GM19043 (cell line): ENCODE data around the gene DNAJC16.
"Not testable (repeated sequence)": the region's sequence is repeated elsewhere in the genome, so short reads cannot be mapped to it uniquely, and the experiment has no call there.

ENCODE experiments used
- ATAC-seq: cut with Tn5 transposase; IDR thresholded peaks from one replicate; pipeline ENCODE4 v1.9.1; 2021; ENCODE audit warnings: low read depth; ENCODE audit not compliant: unreplicated experiment

DNAJC16 gene

DNA sequence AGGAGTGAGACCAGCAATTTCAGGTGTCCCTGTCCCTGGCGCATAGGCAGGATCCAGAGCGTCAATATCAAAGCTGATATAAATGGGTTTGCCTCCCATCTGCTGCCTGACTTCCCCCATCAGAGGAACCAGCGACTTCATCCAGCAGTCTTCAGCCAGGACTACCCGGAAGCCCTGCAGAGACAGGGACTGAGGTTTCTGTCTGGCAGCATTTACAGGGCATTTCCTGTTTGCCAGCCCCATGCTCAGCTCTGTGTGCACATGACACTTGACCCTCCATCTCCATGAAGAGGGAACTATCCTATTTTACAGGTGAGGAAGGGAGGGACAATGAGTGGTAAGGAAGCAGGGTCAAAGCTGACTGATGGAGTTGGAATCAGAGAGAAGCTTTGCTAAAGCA, 51.0 kb downstream of the DNAJC16 start:
- ATAC-seq, result no peak

DNA sequence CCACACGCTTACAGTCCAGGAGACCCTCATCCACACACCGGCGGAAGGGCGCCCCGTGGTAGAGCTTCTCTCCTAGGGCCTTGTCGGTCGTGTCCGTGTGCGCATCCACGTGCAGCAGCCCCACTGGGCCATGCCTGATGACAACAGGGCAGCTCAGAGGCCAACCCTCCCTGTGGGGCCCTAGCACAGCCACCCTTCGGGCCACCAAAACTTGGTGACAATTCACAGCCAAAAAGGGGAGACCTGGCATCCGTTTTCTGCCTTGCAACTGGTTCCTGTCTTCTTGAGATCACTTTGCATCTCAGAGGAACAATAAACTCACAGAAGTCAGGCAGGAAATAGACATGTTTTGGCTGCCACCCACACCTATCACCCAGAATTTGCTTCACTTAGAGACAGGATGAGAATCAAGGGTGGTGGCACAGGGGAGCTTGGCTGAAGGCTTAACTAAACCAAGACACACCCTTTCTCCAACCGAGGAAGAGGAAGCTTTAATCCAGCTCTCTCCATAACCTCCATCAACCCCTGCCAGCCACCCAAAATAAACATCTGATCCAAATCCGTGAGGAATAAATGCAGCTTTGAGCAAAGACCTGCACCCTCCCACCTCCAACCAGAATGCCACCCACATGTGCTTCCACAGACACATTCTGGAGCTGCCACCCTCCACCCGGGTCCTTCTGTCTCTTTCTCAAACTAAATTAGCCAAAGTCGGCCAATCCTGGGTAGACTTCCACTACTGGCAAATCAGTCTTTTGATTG, 52.5 kb downstream of the DNAJC16 start:
- no peak for ATAC-seq

DNA sequence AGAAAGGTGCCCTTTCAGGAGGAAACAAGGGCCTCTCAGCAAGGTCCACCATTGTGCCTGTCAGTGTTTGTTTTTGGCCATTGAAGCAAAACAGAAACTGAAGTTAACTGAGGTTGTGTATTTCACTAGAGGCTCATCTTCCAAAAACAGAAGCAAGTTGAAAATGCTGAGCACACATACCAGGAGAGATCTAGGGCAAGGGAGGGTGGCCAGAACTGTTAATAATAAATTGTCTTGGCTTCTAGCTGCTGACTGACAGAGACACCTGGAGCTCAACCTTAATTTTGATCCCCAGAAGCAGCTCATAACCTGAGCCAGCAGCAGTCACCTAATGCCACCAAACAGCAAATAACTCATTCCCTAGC, 53.0 kb downstream of the DNAJC16 start:
- no peak for ATAC-seq

DNA sequence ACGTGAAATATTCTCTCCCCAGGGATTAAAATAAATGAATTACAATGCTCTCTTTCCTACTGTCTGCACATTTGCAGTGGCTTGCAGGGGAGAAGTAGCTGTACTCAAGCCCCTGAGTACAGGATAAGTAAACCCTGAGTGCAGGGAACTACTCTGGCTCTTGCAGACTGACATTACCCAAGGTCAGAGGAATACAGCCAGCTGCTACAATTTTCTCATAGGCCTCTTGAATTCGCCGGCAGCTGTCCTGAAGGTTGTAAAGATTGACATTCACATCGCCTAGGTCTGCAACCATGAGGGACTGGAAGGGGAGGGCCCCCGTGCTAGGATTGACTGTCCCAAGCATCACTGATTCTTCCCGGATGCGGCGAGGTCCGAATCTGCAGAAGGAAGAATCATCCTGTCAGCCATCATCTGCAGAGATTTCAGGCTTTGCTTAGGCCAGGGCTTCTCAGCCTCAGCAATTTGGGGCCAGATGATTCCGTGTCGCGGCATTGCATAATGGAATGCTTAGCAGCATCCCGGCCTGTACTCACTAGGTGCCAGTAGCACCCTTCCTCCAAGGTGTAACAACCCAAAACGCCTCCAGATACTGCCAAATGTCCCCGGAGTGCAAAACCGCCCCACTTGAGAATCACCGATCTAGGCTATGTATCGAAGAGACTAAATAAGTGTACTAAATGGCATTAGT, 56.5 kb downstream of the DNAJC16 start:
- no peak for ATAC-seq

DNA sequence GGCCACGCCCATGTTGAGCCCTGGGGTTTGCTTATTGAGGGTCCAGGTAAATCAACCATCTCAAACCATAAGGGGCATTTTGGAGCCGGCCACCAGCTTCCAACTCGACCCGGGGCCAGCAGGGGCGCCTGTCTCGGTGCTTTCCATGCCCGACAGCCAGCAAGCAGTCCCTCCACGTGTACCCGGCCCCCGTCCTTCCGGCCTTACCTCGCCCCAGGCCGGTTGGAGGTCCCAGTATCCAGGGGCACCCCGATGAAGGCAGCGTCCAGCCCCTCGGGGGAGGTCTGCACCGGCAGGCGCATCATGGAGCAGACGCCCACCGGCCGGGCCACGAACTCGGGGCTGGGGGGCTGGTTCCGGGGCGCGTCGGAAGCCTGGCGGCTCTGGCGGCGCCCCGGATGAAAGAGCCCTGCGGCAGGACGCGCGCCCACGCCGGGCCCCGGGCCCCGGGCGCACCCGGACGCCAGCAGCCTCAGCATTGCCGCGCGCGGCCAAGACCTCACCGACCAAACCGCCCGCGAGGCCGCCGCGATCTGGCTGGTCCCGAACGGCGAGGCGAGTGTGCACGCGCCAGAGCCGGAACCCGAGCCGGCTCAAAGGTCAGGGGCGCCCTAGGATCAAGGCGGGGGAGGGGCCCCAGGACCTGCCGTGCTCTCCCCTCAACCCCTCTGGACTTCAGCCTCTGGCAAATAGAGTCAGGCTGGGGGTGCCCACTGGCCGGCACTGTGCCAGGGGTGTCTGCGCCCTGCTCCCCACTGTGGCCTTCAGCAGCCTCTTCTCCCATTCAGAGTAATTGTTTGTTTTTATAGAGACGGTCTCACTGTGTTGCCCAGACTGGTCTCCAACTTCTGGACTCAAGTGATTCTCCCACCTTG, 58.1 kb downstream of the DNAJC16 start, which contains the start of gene AGMAT:
Gene AGMAT (minus strand): TSS at position 563 of the 875 bp plus-strand sequence. CDS start 84 bp downstream, at position 479.
- no peak for ATAC-seq

DNA sequence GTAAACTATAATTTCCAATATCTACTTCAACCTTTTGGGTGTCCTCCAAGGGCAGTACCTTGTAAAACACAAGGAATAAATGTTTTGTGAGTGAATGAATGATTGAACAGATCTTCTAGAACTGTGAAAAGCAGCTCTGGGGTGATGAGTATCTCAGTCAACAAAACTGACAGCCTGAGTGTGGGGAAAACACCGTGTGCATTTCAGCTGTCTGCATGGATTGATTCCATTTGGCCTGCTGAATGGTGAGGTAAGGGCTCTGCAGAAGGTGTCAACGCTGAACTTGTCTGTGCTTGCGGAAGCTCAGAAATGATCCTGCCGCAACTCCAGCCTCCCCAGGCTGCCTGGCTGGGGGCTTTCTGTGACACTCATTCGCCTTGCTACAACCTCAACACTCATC, 65.6 kb downstream of the DNAJC16 start:
- no peak for ATAC-seq

DNA sequence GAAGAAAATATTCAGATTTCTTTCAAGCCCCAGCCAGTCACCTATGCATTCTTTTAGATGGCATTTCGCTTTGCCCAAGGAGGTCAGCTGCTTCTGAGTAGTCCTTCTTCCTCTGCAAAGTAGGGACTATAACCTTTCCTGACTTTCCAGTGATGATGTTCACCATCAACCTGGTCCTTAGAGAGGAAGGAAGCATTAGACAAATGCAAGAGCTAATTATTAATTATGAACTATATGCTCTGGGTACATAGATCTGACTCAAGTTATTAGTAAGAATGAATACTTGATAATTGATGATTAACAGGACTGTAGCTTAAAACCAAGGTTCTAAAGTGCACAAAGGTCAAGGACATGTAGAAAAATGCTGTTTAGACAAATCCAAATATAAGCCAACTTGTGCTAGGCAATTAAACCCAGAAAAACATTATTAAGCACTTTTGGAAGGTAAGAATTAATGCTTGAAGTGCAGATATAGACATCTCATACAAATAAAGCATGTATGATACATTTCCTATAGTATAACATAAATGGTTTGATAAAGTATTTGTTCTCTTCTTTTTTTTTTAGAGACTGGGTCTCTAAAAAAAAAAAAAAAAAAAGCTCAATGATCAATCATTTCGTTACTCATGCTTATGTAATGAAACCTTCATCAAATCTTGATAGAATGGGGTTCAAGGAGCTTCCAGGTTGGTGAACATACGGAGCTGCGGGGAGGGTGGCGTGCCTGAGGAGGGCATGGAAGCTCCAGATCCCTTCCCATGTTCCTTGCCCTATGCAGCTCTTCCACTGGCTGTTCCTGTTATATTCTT, 69.4 kb downstream of the DNAJC16 start:
- no peak for ATAC-seq

DNA sequence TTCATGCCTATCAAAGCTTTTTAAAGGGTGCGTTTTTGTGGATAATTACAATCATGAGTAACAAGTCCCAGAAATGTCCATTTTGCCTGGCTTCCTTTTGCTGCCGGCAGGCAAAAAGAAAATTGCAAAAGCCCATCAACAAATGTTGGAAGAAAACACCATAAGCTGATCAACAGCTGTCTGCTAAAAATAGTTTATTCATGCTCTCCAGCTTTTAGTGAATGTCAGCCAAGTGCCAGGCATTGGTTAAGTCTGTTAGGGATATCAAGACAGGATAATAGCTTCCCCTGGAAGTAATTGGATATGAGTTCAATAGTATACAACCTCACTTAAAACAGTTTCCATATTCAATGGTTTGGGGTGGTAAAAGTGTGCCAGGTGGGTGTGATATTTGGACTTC, 71.8 kb downstream of the DNAJC16 start:
- no peak for ATAC-seq

DNA sequence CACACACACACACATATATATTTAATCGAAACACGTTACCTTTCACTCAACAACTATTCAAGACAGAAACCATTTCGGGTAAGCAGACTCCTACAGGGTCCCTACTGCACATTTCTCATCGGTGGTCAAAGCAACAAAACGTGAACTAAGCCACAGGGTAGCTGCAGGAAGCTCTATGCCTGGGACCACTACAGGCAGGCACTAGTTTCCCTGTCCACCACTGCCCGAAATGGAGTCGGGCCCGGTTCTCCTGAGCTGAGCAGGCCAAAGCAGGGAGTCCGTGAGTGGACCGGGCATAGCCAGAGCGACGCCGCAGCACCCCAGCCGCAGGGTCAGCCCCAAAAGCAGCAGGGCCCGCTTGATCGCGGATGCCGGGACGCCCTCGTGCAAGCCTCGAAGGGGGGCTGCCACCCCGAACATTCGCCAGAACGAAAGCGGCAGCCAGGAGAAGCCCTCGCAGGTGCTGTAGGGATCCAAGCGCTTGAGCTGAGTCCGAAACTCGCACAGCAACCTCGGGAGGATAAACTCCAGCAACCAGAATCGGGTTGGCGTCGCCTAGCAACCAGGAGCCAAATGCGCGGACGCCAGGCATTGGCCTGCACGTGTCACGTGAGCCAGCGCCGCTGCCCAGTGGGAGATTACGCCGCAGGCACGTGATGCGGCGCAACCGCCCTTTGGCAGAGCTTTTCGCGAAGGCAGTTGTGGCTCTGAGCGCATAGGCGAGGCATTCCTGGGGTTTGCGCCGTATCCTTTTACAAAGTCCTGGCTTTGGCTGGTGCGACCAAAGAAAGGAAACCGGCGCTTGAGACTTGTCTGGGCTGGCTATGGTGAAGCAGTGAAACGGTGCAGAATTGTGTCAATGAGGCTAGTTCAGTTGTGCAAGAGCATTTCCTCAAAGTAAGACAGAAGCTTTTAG, 76.7 kb downstream of the DNAJC16 start:
- peak; percentile 97 for ATAC-seq

DNA sequence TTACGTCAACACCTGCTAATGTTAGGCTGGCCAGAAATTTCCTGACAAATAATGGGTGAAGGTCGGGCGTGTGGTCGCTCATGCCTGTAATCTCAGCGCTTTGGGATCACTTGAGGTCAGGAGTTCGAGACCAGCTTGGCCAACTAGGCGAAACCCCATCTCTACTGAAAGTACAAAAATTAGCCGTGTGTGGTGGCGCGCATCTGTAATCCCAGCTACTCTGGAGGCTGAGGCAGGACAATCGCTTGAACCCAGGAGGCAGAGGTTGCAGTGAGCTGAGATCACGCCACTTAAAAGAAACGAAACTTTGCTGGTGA, 77.3 kb downstream of the DNAJC16 start:
- ATAC-seq, result not testable (repeated sequence)

DNA sequence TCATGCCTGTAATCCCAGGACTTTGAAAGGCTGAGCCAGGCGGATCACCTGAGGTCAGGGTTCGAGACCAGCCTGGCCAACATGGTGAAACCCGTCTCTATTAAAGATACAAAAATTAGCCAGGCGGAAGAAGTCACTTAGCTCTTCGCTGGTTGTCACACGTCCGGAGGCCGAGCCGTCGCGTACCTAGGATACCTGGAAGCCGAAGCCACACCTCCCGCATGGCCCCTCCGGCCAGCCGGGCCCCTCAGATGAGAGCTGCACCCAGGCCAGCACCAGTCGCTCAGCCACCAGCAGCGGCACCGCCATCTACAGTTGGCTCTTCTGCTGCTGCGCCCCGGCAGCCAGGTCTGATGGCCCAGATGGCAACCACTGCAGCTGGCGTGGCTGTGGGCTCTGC, 77.8 kb downstream of the DNAJC16 start:
- not testable (repeated sequence) for ATAC-seq

DNA sequence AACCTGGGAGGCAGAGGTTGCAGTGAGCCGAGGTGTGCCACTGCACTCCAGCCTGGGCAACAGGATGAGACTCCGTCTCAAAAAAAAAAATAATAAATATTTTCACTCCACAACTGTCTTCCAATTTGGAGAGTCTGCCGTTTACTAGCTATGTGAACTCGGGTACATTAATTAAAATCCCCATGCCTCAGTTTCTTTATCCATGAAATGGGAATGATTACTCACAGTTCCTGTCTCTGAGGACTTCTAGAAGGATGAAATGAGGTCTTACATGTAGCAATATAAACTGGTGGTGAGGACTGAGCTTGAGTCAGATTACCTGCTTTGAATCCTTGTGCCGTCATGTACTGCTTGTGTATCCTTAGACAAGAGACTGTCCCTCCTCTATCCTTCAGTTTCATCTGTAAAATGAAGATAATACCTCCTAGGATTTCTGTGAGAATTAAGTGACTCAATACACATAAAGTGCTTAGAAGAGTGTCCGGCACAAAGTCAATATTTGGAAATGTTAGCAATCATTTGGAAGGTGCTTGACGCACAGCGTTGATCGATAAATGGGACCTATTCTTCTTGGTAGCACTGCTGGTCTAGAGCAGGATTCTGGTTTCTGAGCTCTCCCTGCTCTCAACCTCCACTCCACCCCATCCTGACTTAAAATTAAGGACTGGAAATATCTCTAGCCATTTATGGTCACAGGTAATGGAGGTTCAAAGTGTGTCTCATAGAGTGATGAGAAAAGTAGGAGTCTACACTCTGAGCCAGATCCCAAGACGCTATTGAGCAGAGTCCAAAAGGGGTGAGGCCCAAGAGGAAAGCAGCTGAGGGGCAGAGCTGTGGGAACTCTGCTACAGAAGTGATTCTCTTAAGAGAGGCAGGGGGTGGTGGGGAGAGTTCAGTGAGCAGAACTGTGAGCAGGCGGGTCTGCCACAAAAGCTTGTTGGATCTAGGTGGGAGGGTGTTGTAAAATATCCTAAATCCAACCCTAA, 79.0 kb downstream of the DNAJC16 start:
- ATAC-seq, result no peak

DNA sequence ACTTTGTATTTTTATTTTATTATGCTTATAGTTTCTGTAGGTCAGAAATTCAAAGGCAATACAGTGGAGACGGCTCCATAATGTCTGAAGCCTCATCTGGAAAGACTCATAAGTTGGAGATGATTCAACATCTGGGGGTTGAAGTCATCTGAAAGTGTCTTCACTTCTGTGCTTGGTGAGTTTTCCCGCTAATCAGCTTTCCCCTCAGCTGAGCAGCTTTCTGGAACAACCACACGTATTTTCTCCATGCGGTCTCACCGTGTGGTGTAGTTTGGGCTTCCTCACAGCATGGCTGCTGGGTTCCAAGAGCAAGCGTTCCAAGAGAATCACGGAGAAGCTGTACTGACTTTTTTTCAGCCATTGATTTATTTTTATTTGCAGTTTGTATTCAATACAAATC, 83.0 kb downstream of the DNAJC16 start:
- ATAC-seq, result no peak

DNA sequence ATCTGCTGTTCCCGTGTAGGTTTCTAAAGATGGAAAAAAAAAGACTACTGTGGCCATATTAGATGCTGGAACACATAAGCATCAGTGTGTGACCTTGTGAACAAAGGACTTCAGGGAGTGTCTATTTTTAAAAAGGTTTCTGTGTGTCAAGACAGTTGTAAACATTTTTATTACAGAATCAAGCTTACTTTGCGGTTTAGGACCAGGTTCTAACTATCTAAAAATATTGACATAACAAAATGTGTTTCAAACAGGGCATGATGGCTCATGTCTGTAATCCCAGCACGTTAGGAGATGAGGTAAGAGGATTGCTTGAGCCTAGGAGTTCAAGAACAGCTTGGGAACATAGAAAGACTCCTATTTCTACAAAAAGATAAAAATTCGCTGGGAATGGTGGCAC, 83.5 kb downstream of the DNAJC16 start:
- no peak for ATAC-seq

DNA sequence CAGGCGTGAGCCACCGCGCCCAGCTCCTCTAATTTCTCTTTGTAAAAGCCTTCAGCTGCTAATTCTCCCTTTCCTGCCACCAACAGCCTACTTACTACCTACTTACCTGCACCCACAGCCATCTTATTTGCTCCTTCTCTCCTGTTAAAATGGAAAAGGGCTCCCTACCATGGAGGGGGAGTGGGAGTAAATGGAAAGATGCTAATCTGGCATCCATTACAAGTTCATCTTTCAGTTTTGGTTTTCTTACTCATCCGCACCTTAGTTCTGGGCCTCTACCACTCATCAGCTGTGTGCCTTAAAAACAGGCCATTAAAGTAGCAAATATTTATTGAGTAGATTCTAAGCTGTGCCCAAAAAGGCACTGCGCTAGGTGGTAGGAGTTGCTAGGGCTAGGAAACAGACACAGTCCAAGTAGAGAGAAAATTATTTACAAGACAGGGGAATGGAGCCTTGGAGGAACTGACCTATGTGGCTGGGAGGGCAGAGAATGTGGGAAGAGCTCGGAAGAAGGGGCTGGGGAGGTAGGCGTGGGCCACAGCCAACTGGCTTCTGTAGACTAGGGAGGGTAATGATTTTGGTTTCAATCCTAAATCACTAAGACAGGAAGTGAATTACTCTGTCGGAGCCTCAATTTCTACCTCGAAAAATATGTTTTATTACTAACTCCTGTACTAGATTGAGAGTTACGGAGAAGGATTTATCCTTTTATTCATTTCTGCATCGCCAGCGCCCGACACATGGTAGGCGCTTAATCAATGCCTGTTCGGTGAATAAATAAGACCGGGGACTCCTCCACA, 89.9 kb downstream of the DNAJC16 start:
- ATAC-seq, result peak; percentile 12

DNA sequence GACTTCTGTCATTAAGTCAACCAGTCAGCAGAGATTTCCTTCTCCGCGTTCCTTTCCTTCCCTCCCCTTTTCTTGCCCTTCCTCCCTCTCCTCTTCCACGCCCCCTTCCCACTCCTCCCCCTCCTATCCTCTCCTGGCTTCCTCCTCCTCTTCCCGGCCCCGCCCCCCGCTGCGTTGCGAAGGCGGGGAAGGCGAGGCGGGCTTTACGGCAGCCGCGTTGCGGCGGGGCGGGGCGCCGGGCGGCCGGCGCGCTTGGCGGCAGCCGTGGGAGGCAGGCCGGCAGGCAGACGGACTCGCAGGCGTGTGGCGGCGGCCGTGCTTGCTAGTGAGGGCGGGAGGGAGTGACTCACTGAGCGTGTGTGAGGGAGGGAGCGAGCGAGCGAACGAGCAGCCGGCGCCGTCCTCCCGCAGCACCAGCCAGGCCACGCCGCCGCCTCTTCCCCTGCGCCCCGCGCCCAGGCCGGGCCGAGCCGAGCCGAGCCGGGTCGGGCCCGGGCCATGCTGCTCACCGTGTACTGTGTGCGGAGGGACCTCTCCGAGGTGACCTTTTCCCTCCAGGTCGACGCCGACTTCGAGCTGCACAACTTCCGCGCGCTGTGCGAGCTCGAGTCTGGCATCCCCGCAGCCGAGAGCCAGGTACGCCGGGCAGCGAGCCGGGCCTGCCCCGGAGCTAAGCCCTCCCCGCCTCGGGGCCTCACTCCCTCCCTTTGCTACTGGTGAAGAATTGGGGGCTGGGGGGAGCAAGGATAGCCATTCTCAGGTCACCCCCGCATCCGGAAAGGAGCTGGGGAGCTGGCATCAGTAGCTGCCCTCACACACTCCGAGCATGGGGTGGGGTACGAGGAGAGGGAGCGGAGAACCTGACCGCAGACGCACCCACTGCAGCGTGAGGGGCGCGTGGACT, 90.8 kb downstream of the DNAJC16 start, which contains the start of gene DDI2:
Gene DDI2 (plus strand): TSS at position 286 of the 904 bp plus-strand sequence. CDS start 213 bp downstream, at position 499.
- ATAC-seq, result peak; percentile 43
